Activated naive CD4-positive, alpha-beta T cell (primary cell): Measurements from ENCODE around the gene IGFL1.
"Not testable (repeated sequence)": the region's sequence is repeated elsewhere in the genome, so short reads cannot be mapped to it uniquely, and the experiment has no call there.

Experiments
- DNase-seq, 4 experiments: peaks; one replicate each; lab custom pipeline; 2025; lab: John Stamatoyannopoulos, UW

Gene IGFL1

DNA sequence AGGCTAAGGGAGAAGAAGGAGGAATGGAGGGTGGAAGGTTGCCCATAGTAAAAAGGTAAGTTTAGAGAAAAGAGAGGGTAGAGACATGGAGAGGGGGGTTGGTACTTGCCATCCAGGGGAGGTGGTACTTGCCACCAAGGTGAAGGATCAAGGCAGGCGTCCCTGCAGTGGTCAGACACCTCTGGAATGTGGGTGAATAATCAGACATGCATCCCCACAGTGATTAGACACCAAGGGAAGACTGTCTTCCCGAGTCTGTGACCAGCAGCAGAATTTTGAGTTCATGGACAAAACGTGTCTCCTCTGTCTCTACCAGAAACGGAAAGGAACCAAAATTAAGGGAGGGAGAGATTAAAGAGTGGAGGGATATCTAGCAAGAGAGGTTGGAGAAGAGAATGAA, 27.1 kb upstream of the IGFL1 start:
- DNase-seq, result no peak

DNA sequence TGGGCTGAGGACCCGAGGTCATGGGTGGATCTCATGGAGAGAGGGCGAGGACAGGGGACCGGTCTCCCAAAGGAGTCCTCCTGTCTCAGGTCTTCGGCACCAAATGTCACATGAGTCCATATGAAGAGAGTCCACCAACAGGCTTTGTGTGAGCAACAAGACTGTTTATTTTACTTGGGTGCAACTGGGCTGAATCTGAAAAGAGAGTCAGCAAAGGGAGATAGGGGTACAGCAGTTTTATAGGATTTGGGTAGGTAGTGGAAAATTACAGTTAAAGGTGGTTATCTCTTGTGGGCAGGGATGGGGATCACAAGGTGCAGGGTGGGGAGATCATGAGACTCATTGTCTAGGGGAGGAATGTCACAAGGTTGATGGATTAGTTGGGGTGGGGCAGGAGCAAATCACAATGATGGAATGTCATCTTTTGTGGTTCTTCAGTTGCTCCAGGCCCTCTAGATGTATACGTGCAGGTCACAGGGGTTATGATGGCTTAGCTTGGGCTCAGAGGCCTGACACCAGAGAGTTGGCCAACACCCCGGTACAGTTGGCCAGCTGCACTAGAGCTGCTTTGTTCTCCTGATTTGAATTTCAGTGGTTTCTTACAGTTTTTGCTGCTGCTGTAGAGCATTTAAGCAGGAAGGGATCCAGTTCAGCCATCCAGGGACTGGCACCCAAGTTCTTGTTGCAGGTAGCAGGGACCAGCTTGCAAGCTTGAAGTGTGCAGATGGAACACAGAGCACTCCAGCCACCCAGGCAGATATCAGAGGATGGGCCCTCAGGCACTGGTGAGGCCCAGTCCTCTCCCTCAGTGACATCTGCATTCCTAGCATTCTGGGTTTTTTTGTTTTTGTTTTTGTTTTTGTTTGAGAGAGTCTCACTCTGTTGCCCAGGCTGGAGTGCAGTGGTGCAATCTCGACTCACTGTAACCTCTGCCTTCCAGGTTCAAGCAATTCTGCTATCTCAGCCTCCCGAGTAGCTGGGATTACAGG, 26.4 kb upstream of the IGFL1 start:
- DNase-seq, result no peak

DNA sequence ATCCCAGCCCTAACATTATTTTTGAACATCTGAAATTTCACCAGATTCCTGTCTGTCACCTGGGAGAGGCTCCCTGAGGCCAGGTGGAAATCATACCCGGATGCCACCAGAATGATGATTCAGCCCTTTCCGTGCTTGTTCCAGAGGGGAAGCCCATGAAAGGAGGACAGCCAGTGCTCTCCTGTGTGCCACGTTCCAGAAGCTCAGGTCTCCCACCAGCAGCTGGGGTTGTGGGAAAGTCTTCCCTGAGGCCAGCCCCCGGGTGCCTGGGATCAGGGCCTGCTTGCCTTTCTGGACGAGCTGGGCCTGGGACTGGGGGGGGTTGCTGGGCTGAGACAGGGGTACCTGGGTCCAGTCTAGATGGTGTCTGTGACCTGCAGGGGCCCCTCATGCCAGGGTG, 25.5 kb upstream of the IGFL1 start:
- DNase-seq, result no peak

DNA sequence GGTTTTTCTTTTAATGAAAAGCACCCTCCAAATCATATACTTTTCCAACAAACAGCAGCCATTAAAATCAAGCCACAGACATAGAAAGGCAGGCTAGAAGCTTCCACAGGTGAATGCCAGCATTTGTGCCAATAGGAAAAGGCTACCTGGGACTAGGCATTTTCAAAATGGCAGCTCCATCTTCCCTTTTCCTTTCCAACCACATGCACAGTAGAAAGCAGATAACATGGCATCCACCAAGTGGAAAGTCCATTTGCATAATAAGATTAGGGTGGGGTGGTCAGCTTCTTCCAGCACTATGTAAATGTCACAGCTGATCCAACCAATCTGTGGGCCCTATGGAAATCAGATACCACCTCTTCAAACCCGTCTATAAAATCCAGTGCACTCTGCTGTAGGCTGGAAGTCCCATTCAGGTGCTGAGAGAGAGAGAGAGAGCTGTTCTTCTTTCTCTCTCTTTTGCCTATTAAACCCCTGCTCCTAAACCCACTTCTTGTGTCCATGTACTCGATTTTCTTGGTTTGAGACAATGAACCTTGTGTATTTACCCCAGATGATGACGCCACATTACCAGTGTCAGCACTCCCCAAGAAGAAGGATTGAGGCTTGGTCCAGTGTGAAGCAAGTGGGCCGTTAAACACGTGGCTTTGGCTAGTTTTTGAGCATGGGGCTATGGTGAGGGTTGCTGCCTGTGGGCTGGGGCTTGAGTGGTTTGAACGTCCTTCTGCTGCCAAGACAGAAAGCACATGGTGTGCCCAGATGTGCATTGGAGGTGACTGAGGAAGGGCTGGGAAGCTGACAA, 24.2 kb upstream of the IGFL1 start:
- DNase-seq, result no peak

DNA sequence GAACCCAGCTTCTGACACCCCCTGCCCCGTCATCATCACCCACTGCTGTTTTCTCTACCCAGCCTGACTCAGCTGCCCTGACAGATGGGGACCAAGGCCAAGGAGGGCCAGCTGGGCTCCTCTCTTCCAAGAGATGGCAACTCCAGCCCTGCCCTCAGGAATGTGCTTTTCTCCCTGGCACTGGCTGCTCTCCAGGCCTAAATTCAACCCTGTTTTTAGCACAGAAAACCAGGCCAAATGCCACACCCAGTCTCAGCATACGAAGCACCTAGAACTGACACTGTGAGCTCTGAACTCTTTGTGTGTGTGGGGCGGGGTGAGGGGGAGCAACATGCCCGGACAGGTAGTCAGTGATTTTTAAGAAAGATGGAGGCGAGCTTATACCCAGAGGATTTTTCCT, 23.4 kb upstream of the IGFL1 start:
- no peak for DNase-seq

DNA sequence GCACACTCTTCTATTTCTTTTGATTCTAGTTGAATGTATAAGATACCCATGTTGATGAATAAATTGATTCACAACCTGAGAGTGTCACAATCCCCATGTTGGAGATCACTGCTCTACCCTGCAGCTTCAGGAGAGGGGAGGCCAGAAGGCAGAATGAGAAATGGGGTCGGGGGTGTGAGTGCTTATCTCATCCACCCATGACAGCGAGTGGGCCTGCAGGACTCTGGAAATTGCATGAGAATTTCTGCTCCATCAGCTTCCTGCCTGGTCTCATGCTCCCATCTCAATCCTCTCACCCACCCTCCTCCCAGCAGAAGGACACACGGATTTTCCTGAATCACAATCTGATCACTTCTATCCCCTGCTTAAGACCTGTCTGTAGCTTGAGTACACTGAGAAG, 22.9 kb upstream of the IGFL1 start:
- no peak for DNase-seq

DNA sequence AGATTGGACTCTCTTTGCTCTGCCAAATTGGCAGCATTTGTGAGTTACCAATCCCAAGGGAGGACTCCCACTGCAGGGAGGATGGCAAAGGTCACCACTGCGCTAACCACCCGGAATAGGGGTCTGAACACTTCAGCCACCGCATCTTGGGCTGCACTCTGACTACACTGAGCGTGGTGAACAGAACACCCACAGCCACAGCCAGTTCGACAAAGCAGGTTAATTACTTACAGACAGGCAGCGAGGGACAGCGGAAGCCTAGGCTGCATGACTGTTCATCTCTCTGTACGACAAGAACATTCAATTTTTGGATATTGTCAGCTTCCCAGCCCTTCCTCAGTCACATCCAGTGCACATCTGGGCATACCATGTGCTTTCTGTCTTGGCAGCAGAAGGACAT, 21.7 kb upstream of the IGFL1 start:
- not testable (repeated sequence) for DNase-seq

DNA sequence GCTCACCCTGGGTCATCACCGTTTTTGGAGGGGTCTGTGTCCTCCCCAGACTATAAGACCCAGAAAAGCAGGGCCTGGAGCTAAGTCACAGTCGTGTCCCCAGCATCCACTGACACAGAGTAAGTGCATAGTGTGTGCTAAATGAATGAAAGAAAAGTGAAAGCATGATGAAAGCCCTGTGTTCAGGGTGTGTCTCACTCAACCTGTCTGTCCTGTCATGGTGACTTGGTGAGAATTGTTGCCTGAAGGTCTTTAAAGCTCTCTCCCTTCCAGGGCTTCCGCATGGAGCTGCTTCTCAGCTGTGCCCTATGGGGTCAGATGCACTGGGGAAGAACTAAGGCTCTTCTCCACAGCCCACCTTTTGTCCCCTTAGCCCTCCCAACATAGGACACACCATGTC, 20.5 kb upstream of the IGFL1 start:
- DNase-seq, result no peak

DNA sequence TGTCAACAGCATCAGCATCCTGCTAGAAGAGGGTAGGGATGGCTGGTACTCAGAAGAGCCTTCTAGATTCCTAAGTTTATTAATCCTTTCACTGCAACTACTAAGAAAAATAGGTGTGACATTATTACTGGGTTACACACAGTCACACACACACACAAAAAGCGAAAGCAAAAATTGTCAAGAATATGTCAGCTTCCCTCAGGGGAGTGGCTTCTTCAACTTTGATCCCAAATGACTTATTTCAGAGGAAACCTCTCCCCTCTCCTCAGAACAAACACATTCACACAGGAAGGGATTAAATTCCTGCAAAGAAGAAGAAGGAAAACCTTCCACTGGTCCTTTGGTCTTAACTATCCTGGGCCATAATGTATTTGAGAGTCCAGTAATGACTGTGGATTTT, 20.1 kb upstream of the IGFL1 start:
- no peak for DNase-seq

DNA sequence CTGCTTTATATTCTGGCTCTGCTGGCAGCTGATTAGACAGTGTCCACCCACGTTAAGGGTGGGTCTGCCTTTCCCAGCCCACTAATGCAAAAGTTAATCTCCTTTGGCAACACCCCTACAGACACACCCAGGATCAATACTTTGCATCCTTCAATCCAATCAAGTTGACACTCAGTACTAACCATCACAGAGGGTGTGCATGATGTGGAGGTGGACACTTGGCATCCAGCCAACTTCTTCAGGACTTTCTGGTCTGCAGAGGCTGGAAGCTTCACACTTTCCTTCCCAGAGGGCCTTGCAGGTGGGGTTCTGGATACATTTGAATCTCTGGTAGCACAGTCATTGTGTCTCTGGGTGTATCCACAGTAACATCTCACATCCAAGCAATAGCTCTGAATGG, 18.9 kb upstream of the IGFL1 start:
- DNase-seq, result no peak

DNA sequence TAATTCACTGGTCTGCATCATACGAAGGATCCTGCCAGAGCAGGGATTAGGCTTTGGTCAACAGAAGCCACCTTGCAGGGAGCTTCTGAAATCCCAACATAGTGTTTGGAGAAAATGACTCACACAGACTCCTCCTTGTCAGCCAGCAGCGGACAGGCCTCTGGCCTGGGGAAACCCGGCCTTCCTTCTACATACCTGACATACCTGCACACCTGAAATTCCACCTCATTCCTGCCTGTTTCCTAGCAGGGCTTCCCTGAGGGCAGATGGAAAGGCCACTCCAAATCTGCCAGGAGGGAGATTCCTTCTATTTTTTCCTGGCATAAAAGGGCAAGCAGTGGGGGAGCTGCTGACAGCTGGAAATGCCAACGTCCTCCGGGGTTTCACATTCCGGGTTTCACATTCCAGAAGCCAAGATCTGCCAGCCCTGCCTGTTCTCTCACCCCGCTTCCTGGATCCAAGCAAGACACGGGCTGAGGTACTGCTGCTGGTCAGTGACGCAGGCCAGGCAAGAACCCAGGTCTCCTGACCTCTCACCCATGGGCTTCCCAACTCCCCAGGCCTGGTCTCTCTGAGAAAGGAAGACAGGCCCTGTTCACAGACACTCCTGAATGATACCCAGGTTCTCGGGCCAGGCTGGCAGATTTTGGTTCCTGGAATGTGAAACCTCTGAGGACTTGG, 18.2 kb upstream of the IGFL1 start:
- DNase-seq, result no peak

DNA sequence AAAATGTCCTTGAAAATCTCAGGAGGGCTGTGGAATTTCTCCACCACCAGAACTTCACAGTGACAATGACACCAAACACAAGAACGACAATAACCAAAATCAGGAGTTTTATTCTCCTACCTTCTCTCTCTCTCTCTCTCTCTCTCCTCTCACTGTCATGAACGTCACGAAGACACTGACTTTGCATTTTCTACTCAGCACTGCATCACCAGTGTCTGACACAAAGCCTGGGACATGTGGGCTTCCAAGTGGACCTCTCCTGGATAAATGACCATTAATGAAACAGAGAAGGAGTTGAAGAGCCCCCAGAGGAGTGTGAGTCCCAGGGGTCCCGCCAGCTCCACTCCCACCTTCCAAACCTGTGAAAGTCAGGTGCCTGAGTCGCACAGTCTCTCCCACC, 16.9 kb upstream of the IGFL1 start:
- DNase-seq, result not testable (repeated sequence)

DNA sequence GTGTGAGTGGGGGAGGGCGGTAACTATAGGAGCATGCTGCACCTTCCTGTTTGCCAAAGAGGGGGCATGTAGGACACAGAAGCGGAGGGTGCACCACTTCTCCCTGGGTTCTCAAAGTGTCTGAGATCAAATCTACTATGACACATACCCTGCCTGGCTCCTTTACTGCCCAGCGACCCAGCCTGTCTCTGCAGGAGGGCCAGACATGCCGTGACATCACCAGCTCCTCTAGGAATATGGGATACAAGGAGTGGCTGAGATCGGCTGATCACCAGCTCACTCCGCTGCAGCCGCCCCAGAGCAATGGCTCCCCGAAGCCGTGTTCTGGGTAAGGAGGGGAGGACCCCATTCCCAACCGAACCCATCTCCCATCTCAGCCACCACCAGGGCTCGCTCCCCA, 16.4 kb upstream of the IGFL1 start:
- DNase-seq, result no peak

DNA sequence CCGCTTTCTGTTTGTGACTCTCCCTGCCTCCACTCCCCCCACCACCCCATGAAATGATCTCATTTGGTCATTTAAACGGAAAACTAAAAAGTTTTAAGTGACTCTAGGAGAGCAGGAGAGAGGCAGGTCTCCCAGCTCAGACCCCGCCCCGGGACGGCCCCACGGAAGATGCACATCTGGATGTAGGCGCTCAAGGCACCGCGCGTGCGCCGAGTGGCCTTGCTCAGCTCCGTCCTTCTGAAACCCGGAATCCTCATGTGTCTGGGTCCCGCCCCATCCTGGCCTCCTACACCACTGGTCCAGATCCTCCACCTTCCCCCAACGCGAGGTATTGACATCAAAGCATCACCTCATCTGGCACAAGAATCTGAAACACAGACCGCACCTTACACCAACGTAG, 15.7 kb upstream of the IGFL1 start:
- DNase-seq, result no peak

DNA sequence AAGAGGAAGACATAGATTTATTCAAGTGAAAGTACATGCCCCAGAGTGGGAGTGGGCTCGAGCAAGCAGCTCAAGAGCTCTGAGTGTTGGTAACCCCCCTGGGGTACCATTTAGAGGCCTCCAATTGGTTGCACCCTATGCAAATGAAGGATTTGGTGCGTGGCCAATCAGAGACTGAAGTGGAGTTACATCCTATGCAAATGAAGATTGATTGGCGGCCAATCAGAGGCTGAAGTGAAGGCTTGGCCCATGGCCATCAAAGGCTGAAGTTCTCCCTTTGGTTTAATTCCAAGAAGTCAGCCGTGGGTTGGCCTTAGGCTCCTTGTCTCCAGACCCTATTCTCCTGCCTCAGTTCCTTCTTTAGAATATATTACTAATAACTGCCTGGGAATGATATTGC, 12.9 kb upstream of the IGFL1 start:
- DNase-seq, result no peak

DNA sequence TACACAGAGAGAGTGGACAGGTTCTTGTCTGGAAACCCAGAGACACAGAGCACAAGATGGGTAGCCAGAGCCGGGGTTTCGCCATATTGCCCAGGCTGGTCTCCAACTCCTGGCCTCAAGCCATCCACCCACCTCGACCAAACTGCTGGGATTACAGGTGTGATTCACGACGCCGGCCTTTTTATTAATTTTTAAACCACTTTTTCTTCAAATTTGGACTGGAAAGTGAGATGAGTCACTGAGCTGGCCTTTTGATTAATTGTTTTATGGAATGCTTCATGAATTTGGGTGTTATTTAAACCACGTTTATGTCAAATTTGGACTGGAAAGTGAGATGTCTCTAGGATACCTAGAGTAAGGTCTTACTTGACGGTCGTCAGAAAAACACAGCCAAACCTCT, 12.1 kb upstream of the IGFL1 start:
- DNase-seq, result no peak

DNA sequence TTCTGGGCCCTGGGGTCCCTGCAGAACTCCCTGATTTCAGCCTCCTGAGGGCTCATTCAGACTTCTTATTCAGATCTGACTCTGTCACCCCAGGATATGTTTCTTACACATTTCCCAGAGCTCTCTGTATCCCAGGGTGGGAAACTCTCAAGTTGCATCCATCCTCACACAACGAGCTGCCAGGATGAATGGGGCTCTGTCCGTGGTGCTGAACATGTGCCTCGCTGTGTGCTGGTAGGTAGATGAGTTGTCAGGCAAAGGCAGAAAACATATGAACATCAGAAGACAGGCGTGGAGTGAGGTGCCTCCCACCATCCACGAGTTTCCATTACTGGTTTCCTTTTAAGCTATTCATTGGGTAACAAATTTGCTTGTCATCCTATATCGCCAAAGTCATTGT, 11.4 kb upstream of the IGFL1 start:
- DNase-seq, result no peak

DNA sequence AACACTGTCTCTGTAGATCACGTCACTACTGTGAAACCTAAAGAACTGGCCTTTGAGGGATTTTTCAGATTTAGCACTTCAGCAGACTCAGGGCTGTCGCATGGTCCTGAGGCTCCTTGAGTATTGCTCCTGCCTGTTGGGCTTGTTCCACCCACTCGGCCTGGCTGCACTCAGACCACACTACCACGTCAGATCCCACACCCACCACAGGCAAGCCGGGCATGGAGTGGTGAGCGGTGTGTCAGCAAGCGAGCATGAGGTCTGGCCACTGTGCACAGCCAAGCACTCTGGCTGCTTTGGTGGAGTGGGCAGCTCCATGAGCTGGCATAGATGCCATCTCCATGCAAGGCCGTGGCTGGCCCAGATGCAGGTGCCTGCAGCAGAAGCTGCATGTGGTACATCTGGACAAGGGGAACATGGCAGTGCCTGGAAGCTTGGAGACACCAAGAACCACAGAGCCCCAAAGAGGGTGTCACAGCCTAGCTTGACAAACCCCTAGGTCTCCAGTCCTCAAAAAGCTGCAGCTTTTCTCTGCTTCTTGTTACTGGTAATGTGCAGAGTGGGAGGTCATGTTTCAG, 9.4 kb upstream of the IGFL1 start:
- DNase-seq, result no peak

DNA sequence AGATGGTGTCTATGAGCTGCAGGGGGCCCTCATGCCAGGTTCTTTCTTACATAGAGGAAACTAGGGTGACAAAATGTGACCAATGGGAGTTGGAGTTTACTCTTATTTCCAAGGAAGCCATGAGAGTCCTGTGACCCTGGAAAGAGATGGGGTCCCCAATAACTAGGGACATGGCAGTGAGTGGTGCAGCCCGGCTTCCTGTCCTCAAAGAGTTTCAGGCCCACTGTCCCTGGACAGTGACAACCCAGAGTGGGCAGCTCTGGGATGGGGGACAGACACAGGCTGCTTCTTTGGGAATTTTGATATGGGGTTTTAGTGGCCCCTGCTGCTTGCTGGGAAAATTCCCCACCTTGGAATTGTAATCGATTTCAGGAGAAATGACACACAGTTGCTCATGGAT, 8.4 kb upstream of the IGFL1 start:
- no peak for DNase-seq

DNA sequence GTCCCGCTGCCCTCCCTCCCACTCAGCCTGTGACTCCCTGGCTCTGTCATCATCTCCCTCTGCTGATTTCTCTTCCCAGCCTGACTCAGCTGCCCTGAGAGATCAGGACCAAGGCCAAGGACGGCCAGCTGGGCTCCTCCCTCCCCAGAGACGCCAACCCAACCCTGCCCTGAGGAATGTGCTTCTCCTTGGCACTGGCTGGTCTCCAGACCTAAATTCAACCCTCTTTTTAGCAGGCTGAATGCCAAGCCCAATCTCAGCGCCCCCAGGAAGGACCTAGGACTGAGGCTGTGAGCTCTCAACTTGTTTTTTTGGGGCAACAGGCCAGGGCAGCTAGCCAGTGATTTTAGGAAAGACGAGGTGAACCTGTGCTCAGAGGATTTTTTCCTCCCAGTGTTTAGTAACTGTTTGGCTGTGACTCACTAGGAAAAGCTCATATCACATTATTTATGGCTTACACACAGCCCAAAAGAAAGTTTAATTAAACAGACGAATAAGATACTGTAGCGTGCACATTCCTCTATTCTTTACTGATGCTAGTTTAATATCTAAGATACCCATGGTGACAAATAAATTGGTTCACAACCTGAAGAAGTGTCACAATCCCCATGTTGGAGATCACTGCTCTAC, 7.4 kb upstream of the IGFL1 start:
- DNase-seq, result no peak

DNA sequence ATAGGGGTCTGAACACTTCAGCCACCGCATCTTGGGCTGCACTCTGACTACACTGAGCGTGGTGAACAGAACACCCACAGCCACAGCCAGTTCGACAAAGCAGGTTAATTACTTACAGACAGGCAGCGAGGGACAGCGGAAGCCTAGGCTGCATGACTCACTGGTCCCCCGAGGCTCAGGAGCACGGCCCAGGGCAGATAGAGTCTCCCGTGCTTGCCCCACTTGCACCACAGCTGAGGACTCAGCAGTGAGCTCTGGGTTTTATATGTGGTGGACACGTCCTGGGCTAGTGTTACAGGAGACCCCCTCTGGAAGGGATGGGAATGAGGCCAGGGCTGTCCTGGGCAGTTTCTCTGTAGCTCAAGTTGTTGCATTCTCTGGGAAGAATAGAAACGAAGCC, 5.8 kb upstream of the IGFL1 start:
- not testable (repeated sequence) for DNase-seq

DNA sequence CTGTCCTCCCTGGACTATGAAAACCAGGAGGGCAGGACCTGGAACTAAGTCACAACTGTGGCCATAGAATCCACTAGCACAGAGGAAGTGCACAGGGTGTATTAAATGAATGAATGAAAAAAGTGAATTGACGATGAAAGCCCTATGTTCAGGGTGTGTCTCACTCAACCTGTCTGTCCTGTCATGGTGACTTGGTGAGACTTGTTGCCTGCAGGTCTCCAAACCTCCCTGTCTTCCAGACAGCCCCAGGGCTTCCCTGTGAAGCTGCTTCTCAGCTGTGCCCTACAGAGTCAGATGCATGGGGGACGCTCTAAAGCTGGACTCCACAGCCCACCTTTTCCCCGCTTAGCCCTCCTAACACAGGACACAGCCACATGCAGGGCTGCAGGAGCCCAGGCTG, 4.8 kb upstream of the IGFL1 start:
- DNase-seq, result no peak
